ENCODE measurements around the gene RAB21.
"Not testable (repeated sequence)": the region's sequence is repeated elsewhere in the genome, so short reads cannot be mapped to it uniquely, and the experiment has no call there.

GRCh38 chr12:71761354-71761753 lies 6.7 kb downstream of the RAB21 start:
- not testable (repeated sequence) for TF ChIP-seq YY1 (IDR thresholded peaks at IDR 0.05; ENCODE audit: insufficient read depth, insufficient read length); SUZ12 (IDR thresholded peaks at IDR 0.05; ENCODE audit: extremely low read depth, insufficient read depth, insufficient read length); ZNF274 (IDR thresholded peaks at IDR 0.05; ENCODE audit: low read depth, low read length)

Data from NT2/D1 (cell line).